HG02840 (cell line): ENCODE data around the gene SYCP2.

Source experiments
- ATAC-seq: cut with Tn5 transposase; IDR thresholded peaks from one replicate; pipeline ENCODE4 v1.9.1; 2021; ENCODE audit warnings: mild to moderate bottlenecking, moderate library complexity, moderate number of reproducible peaks; ENCODE audit not compliant: unreplicated experiment, low FRiP score

SYCP2 gene

DNA sequence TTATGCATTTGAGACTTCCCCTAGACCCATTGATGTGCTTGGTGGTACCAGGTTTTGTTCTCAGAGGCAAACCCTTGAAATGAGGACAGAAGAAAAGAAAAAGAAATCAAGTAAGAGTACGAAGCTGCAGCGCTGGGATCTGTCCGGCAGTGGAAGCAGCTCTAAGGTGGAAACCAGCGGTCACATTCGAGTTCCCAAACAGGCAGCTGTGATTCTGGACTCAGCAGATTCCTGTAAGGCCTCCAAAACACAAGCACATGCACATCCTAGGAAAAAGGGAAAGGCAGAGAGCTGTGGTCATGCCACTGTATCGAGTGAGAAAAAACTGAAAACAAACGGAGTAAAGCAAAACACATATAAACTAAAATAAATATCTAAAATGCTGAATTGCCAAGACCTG lies 11.3 kb upstream of the SYCP2 start:
- ATAC-seq, result no peak

DNA sequence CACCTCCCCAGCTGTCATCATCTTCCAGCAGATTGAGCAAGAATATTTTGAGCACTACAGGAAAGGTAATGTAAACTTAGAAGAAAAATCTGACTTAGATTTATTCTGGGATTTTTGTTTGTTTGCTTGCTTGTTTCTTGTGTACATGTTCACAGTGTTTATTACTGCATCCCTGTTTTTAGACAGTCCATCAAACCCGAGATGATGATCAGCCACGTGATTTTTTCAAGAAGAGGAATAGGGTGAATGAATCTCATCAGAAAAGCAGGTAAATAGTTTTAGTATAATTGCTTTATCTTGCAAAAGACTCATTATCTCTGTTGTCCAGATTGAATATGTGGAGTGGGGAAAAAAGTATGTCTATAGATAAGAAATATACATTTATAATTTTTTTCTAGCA lies 8.8 kb upstream of the SYCP2 start:
- ATAC-seq, result no peak

GRCh38 chr20:59940956-59941294 lies 7.5 kb upstream of the SYCP2 start:
- ATAC-seq, result no peak

DNA sequence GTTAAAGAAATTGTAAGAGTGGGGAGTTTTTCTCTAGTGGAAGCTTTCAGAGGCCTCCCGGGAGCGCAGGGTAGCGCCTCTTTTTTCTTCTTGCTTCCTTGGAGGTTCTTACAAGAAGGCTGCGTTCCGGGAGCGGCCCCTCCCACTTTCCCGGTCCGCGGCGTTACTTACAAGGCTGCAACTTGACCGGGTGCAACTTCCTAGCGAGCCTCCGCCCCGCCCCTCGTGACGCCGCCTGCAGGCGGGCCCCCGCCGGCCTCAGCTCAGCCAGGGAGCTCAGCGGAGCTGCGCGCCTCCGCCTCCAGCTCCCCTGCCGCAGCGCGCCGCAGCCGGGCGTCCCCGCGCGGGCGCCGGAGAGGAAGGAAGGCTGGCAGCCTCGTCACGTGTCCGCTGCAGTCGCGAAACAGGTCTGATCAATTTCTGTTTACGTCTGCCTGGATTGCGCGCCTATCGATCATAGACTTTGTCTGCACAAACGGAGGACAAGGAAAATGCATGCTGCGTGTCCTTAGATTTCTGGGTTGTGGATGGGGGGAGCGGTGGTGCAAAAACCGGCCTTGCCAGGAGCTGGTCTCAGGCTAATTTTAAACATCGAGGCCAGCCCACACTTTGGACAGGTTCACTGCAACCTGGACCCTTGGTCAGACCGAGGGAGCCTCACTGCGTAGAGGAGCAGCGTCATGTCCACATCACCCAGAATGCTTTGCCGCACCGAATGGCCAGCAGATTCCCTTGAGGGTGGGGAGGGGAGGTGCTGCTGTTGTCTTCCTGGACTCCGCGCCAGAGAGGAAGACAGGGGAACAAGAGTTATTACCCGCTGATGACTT lies 6.9 kb upstream of the SYCP2 start, which contains the start of the genes FAM217B and PPP1R3D:
FAM217B (plus strand) TSS at position 261 of the 827 bp plus-strand sequence. CDS start 3,555 bp downstream, outside the sequence.
PPP1R3D (minus strand) TSS at position 177 of the 827 bp plus-strand sequence. CDS start 374 bp downstream, outside the sequence.
- ATAC-seq, result peak; percentile 95

DNA sequence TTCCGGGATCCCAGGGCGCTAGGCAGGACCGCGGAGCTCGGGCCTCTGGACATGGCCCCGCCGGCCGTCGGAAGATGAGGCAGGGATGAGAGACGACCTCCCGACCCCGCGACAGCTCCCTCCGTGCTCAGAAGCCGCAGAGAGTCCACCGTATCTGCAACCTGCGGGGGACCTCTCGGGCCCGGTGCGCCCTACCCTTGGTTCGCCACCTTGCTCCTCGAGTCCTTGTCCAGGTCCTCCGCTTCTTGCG lies 6.4 kb upstream of the SYCP2 start:
- ATAC-seq, result peak; percentile 39

DNA sequence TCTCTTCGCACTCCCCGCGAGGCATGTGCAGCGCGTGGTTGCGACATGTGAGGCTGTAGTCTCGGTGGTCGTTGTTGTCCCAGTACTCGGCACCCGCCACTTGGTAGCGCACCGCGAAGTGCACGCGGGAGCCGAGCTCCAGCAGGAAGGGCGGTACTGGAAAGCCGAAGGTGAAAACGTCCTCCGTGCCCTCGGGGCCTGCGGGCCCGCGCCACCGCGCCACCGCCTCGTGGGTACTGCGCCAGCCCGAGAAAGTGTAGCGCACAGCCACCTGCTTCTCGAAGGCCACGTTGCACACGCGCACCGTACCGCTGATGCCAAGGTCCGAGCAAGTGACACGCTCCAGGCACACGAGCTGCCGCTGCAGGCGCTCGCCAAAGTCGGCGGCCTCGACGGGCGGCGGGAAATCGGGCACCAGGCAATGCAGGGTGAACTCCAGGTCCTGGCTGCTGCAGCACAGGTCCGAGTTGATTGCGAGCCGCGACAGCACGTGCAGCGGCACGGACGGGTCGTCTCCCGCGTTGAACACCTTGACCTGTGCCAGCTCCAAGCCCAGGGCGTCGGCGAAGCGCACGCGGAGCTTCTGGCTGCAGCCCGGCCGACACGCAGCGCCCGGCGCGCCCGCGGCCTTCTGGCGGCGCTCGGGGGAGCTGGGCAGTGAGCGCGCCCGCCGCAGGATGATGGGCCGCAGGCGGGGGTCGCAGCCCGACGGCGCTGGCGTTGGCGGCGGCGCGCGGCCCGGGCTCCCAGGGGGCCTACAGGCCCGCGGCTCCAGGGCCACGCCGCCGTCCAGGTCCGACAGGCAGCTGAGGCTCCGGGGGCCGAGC lies 5.8 kb upstream of the SYCP2 start:
- ATAC-seq, result no peak

GRCh38 chr20:59938696-59939051 lies 5.2 kb upstream of the SYCP2 start:
- ATAC-seq, result no peak

DNA sequence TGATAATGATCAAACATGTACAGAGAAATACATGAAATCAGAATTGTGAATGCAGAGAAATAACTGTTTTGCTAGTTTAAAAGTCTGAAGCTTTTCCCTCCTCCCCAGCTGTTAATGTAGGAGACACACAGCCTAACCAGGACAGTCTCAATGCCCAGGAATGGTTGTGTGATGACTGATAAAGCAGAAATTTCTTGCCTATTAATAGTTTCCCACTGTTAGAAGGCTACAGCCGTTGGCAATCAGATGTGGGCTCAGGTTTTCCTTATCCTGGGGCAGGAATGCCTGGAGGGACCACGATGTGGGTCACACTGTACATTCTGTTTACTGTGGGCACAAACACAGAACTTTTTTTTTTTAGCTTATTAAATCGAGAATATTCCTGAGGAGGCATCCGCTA lies 4.8 kb upstream of the SYCP2 start:
- ATAC-seq, result no peak

- no peak for ATAC-seq
These were observed 3.7 kb upstream of the SYCP2 start for GRCh38 chr20:59937150-59937549.

GRCh38 chr20:59936409-59936808 lies 3.0 kb upstream of the SYCP2 start:
- no peak for ATAC-seq

DNA sequence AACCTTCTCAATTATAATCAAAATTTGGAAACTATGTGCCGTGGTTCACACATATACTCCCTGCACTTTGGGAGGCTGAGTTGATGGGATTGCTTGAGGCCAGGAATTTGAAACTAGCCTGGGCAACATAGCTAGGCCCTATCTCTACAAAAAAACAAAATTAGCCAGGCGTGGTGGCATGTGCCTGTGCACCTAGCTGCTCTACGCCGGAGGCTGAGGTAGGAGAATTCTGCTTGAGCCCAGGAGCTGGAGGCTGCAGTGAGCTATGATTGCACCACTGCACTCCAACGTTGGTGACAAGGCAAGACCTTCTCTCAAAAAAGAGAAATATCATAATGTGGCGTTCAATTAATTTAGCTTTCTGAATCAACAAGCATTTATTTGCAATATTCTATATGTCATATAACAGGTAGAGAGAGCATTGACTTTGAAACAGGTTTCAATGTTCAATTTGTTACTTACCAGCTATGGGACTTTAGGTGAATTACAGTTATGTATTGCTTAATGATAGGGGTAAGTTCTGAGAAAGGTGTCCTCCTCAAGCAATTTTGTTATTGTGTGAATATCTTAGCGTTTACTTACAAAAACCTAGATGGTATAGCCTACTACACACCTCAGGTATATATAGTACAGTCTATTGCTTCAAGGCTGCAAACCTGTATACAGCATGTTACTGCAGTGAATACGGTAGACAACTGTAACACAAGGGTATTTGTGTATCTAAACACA lies 2.2 kb upstream of the SYCP2 start:
- no peak for ATAC-seq

GRCh38 chr20:59933849-59934585 lies 580 bp upstream of the SYCP2 start:
- peak; percentile 71 for ATAC-seq

GRCh38 chr20:59932616-59933295 lies 681 bp downstream of the SYCP2 start:
- ATAC-seq, result no peak

GRCh38 chr20:59931511-59932312 lies 1.7 kb downstream of the SYCP2 start:
- ATAC-seq, result no peak

- no peak for ATAC-seq
These were observed 7.5 kb downstream of the SYCP2 start for GRCh38 chr20:59925899-59926298.

DNA sequence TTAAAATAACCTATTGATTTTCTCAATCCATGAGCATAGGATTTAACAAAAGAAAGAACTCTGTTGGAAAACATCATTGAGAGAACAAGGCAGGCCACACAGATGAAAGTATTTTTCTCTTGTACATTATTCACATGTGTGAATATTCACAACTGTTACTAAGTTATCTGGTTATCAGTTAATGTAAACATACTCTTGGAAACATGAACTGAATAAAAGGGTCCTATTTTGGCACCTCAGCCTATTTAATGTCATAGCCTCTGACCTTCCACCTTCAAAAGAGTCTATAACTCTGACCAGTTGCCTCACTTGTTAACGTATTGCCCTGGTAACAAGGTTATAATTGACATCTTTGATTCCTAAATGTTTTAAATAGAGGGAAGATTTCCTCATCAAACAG lies 8.1 kb downstream of the SYCP2 start:
- ATAC-seq, result no peak

DNA sequence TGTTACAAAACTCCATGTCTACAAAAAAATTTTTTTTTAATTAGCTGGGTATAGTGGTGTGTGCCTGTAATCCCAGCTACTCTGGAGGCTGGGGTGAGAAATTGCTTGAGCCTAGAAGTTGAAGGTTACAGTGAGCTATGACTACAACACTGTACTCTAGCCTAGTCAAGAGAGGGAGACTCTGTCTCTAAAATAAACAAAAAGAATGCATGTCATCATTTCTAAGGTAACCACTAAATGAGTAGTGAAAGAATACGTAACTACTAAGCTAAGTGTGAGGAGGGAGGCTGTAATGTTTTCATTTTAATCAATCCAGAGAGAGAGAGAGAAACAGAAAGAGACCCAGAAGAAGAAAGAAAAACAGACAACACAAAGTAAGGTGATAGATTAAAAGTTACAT lies 9.9 kb downstream of the SYCP2 start:
- ATAC-seq, result no peak

GRCh38 chr20:59920944-59921343 lies 12.5 kb downstream of the SYCP2 start:
- ATAC-seq, result no peak

DNA sequence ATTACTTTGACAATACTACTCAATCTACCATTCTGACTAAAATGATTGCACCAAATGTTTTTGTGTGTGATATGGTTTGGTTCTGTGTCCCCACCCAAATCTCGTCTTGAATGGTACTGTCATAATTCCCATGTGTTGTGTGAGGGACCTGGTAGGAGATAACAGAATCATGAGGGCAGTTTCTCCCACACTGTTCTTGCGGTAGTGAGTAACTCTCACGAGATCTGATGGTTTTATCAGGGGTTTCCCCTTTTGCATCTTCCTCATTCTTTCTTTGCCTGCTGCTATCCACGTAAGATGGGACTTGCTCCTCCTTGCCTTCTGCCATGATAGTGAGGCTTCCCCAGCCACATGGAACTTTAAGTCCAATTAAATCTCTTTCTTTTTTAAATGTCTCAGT lies 20.8 kb downstream of the SYCP2 start:
- ATAC-seq, result no peak
